NB4 (cell line): Measurements from ENCODE around the gene CDH12.

Experiments
- DNase-seq: peaks from one replicate; pipeline ENCODE4 v3.0.0; 2010; ENCODE audit warnings: low read depth
- H3K4me3 ChIP-seq: one replicate; pipeline ENCODE4 v1.5.1; 2011; ENCODE audit warnings: mild to moderate bottlenecking, low read depth, low read length, moderate library complexity
- MYC ChIP-seq: IDR thresholded peaks from 2 replicates; pipeline ENCODE4 v1.6.1; 2011; ENCODE audit warnings: low read depth, low read length
- POLR2A ChIP-seq: IDR thresholded peaks from 2 replicates; pipeline ENCODE4 v1.6.1; 2011; ENCODE audit warnings: mild to moderate bottlenecking; ENCODE audit not compliant: insufficient read length; ENCODE audit errors: extremely low read depth
- TF ChIP-seq, protein P1 (sequence below): IDR thresholded peaks from 2 replicates; pipeline ENCODE4 v1.6.1; 2011; ENCODE audit warnings: low read depth, low read length
- TF ChIP-seq, protein P2 (sequence below): IDR thresholded peaks from one replicate; pipeline ENCODE4 v1.5.1; 2012; ENCODE audit warnings: low read depth, low read length

Gene CDH12

DNA sequence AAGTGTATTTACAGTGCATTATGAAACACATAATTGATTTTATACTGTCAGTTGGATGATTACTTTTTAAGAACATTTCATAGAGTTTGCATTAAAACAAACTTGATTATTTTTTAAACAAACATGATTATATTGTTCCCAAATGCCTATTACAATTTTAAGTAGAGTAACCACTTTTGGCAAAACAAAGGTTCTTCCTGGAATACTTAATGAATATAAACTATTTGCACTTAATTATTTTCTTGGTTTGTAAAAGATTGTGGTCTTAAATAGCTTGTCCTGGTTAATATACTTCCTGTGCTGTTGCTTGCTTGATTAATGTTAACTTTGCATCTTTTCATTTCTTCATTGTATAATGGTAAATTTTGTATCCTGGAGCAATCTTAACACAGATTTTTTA, 180.0 kb downstream of the CDH12 start:
- DNase-seq: no peak
- no peak overlapping the region for H3K4me3 ChIP-seq
- TF ChIP-seq POLR2A: no peak
- no peak for TF ChIP-seq MYC
- TF ChIP-seq, protein P1, sequence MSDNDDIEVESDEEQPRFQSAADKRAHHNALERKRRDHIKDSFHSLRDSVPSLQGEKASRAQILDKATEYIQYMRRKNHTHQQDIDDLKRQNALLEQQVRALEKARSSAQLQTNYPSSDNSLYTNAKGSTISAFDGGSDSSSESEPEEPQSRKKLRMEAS: no peak
- TF ChIP-seq, protein P2, sequence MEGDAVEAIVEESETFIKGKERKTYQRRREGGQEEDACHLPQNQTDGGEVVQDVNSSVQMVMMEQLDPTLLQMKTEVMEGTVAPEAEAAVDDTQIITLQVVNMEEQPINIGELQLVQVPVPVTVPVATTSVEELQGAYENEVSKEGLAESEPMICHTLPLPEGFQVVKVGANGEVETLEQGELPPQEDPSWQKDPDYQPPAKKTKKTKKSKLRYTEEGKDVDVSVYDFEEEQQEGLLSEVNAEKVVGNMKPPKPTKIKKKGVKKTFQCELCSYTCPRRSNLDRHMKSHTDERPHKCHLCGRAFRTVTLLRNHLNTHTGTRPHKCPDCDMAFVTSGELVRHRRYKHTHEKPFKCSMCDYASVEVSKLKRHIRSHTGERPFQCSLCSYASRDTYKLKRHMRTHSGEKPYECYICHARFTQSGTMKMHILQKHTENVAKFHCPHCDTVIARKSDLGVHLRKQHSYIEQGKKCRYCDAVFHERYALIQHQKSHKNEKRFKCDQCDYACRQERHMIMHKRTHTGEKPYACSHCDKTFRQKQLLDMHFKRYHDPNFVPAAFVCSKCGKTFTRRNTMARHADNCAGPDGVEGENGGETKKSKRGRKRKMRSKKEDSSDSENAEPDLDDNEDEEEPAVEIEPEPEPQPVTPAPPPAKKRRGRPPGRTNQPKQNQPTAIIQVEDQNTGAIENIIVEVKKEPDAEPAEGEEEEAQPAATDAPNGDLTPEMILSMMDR: no peak

DNA sequence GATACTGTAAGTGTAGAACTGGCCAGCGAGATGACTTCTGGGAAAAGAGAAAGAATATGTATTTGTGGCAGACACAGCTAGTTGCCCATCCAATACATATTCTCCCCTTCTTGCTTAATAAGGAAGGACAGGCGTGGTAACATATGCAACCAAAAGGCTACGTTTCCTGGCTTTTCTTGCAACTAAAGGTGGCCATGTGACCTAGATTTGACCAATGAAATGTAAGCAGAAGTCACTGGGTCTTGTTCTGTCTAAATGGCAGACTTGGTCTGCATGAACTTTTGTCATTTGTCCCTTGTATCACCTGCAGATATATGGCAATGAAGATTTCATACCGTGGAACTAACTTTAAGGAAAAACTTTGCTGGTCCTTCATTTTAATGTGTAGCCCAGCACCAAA, 183.8 kb downstream of the CDH12 start:
- no peak for TF ChIP-seq POLR2A
- TF ChIP-seq, protein P1: peak; percentile 39; the same call in 1 of the 2 replicates
- peak; percentile 31 for DNase-seq
- no peak overlapping the region for H3K4me3 ChIP-seq

DNA sequence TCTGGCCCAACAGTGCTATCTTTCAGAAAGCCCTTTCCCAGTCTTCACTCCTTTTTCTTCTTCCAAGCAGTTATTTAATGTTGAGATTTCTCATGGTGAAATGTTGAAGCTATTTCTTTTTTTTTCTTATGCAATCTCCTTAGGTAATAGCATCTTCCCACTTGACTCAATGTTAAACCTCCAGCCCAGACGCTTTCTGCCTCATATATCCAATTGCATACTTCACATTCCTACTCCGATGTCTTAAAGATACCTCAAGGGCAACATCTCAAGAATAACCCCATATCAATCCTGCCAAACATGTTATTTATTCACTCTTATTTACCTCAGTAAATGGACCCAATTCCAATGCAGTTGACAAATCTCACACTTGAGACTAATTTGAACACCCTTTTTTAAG, 187.3 kb downstream of the CDH12 start:
- no peak overlapping the region for H3K4me3 ChIP-seq
- TF ChIP-seq POLR2A (no peak), MYC (no peak)
- TF ChIP-seq, protein P1: no peak
- TF ChIP-seq, protein P2: no peak
- no peak for DNase-seq

DNA sequence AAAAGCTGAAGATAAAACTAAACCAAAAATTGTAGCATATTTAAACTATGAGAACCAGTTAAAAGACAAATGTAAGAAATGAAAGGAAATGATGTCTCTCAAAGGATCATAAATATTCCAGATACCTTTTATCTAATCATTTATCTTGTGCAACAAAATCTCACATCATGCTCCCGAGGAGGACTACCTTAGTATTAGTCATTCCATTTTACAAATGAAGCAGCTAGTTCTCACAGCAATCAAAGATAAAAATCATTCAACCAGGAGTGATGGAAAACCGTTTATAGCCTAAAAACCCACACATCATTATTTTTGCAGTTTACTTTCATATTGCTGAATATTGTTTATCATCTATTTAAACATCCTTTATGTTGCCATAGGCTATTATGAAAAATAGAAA, 190.0 kb downstream of the CDH12 start:
- no peak overlapping the region for H3K4me3 ChIP-seq
- no peak for DNase-seq
- TF ChIP-seq MYC: no peak
- no peak for TF ChIP-seq POLR2A
- TF ChIP-seq, protein P1: no peak
- TF ChIP-seq, protein P2: no peak

DNA sequence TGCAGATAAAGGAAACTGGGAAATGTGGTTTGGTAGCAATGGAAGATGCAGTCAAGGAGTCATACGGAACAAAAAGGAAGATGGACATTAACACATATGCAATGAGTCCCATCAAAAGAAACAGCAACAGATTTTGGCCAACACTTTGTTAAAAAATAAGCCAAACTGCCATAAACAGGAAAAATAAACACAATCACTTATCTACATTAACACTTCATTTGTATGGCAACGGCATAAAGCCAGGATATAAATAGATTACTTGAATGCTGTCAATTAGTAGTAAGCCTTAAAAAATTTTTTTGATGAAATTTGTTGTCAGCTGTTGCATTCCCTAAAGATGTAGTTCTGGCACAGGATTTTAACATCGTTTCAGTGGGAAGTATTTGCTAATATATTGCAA, 190.8 kb downstream of the CDH12 start:
- no peak overlapping the region for H3K4me3 ChIP-seq
- TF ChIP-seq, protein P1: no peak
- TF ChIP-seq MYC: no peak
- TF ChIP-seq POLR2A: no peak
- TF ChIP-seq, protein P2: no peak
- DNase-seq: no peak

DNA sequence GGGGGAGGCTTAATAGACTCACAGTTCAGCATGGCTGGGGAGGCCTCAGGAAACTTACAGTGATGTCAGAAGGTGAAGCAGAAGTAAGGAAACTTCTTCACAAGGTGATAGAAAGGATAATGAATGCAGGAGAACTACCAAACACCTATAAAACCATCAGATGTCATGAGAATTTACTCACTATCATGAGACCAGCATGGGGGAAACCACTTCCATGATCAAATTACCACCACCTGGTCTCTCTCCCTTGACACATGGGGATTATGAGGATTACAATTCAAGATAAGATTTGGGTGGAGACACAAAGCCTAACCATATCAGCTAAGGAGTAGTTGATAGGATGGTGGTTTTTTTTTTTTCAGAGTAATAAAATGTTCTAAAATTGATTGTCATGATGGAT, 201.8 kb downstream of the CDH12 start:
- H3K4me3 ChIP-seq: no peak overlapping the region
- no peak for DNase-seq
- TF ChIP-seq, protein P2: no peak
- TF ChIP-seq MYC: no peak
